HEK293T (cell line): Measurements from ENCODE around the gene SH3BP2.

Source experiments
- CTCF ChIA-PET: fragments of 350-600 bp; formaldehyde crosslinking; extraction: SDS; loops from one replicate; lab custom pipeline; 2021; ENCODE audit warnings: antibody characterized with exemption, inconsistent platforms; lab: Yijun Ruan, JAX
- POLR2A ChIA-PET: fragments of 350-600 bp; formaldehyde crosslinking; extraction: SDS; loops from one replicate; lab custom pipeline; 2020; ENCODE audit warnings: antibody characterized with exemption, inconsistent platforms; lab: Yijun Ruan, JAX
- DNase-seq: peaks from one replicate; pipeline ENCODE4 v3.0.0; 2012; ENCODE audit warnings: mixed read lengths; ENCODE audit errors: extremely low spot score
- ARNT ChIP-seq: fragments of 450-650 bp; IDR thresholded peaks from 2 replicates; pipeline ENCODE4 v1.6.1; 2017; ENCODE audit warnings: mild to moderate bottlenecking
- BHLHE40 ChIP-seq: fragments of 450-650 bp; IDR thresholded peaks from 2 replicates; pipeline ENCODE4 v1.6.1; 2016; ENCODE audit warnings: mild to moderate bottlenecking, moderate library complexity, borderline replicate concordance
- CTBP1 ChIP-seq: fragments of 450-650 bp; IDR thresholded peaks from 2 replicates; pipeline ENCODE4 v1.6.1; 2016; ENCODE audit warnings: borderline replicate concordance
- ELF4 ChIP-seq: fragments of 450-650 bp; IDR thresholded peaks from 2 replicates; pipeline ENCODE4 v1.6.1; 2017; ENCODE audit warnings: antibody characterized with exemption
- FOXA1 ChIP-seq: fragments of 450-650 bp; IDR thresholded peaks from 2 replicates; pipeline ENCODE4 v1.6.1; 2016; ENCODE audit warnings: mild to moderate bottlenecking
- FOXK2 ChIP-seq: fragments of 450-650 bp; IDR thresholded peaks from 2 replicates; pipeline ENCODE4 v1.6.1; 2016; ENCODE audit warnings: mild to moderate bottlenecking
- FOXM1 ChIP-seq: fragments of 450-650 bp; IDR thresholded peaks from 2 replicates; pipeline ENCODE4 v1.6.1; 2017; ENCODE audit warnings: mild to moderate bottlenecking, borderline replicate concordance
- HDGF ChIP-seq: fragments of 450-650 bp; IDR thresholded peaks from 2 replicates; pipeline ENCODE4 v1.6.1; 2017; ENCODE audit warnings: antibody characterized with exemption, borderline replicate concordance
- L3MBTL2 ChIP-seq: fragments of 450-650 bp; conservative IDR thresholded peaks from 2 replicates; pipeline ENCODE4 v1.6.1; 2016; ENCODE audit warnings: mild to moderate bottlenecking
- LEF1 ChIP-seq: fragments of 450-650 bp; IDR thresholded peaks from 2 replicates; pipeline ENCODE4 v1.6.1; 2017; ENCODE audit warnings: mild to moderate bottlenecking, borderline replicate concordance
- NFRKB ChIP-seq: fragments of 450-650 bp; IDR thresholded peaks from 2 replicates; pipeline ENCODE4 v1.6.1; 2016; ENCODE audit warnings: mild to moderate bottlenecking, moderate library complexity
- PKNOX1 ChIP-seq: fragments of 450-650 bp; IDR thresholded peaks from 2 replicates; pipeline ENCODE4 v1.6.1; 2016
- SP1 ChIP-seq: fragments of 450-650 bp; IDR thresholded peaks from 2 replicates; pipeline ENCODE4 v1.6.1; 2017
- SUZ12 ChIP-seq: fragments of 450-650 bp; IDR thresholded peaks from 2 replicates; pipeline ENCODE4 v1.6.1; 2016; ENCODE audit warnings: mild to moderate bottlenecking
- TARDBP ChIP-seq: fragments of 450-650 bp; IDR thresholded peaks from 2 replicates; pipeline ENCODE4 v1.6.1; 2016
- ZNF384 ChIP-seq: fragments of 450-650 bp; IDR thresholded peaks from 2 replicates; pipeline ENCODE4 v1.6.1; 2016

The SH3BP2 gene

DNA sequence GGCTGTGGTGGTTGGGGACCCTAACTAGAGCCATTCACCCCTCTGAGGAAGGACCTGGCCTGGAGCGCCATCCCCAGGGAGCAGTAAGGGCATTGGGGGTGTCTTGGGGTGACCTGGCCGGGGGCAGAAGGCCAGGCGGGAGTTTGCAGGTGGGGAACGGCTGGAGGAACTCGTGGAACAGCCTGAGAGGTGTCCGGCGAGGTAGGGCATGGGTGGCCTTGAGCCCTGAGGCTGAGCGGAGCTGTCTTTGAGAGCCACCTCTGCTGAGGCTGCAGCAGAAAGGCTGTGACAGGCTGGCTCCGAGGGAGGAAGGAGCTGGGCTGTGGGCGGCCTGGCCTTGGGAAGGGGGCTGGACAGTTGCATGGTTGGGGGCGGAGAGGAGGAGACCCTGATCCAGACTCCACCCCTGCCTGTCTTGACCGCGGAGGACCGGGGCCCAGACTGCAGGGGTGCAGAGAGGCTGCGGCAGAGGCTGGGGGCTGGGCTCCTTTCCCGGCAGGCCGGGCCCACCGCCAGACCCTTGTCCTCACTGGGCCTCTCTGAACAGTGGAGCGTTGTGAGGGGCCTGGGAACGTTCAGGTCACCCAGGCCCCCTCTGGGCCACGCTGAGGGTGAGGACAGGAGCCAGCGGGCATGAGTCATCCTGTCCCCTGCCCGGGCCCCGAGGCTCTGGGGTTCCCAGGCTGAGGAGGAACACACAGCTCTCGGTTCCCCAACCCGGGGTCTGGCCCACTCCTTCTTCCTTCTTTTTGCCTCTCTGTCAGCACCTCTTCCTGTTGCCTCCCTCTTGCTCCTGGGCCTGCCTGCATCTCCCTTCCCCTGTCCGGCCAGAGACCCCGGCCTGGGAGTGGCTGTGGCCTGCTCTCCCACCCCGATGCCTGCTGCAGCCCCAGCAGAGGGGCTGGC is 8.1 kb downstream of the SH3BP2 start:
- no peak for DNase-seq
- POLR2A ChIA-PET, result interaction anchor here (1.0 to 1.8 kb wide), 3 partner anchors 9 to 17 kb away, joined by 6 to 8 read pairs (median 8); no protein-coding TSS in a partner anchor
- CTCF ChIA-PET, result no interaction called here
- TF ChIP-seq CTBP1, result no peak
- no peak for TF ChIP-seq SP1
- TF ChIP-seq HDGF, result no peak
- TF ChIP-seq FOXA1, result no peak
- TF ChIP-seq ZNF384, result no peak
- no peak for TF ChIP-seq FOXK2
- no peak for TF ChIP-seq SUZ12
- TF ChIP-seq FOXM1, result no peak
- no peak for TF ChIP-seq LEF1
- TF ChIP-seq NFRKB, result no peak
- TF ChIP-seq TARDBP, result no peak
- no peak for TF ChIP-seq PKNOX1
- no peak for TF ChIP-seq ELF4
- no peak for TF ChIP-seq ARNT
- TF ChIP-seq BHLHE40, result no peak
- no peak for TF ChIP-seq L3MBTL2

- POLR2A ChIA-PET, result interaction anchor here (1.3 kb wide), 1 partner anchor 9 kb away, joined by 4 read pairs; no protein-coding TSS in a partner anchor
- no peak for DNase-seq
- no peak for TF ChIP-seq NFRKB
- no peak for TF ChIP-seq TARDBP
- no peak for TF ChIP-seq ARNT
- no peak for TF ChIP-seq FOXA1
- no peak for TF ChIP-seq CTBP1
- TF ChIP-seq LEF1, result no peak
- no peak for TF ChIP-seq FOXK2
- no peak for TF ChIP-seq ELF4
- TF ChIP-seq BHLHE40, result no peak
- TF ChIP-seq ZNF384, result no peak
- no peak for TF ChIP-seq SP1
- no peak for TF ChIP-seq FOXM1
- TF ChIP-seq HDGF, result no peak
- TF ChIP-seq SUZ12, result no peak
- no peak for TF ChIP-seq PKNOX1
- no peak for TF ChIP-seq L3MBTL2
- CTCF ChIA-PET, result no interaction called here
Measured at GRCh38 chr4:2802618-2803531, 10.0 kb downstream of the SH3BP2 start.

DNA sequence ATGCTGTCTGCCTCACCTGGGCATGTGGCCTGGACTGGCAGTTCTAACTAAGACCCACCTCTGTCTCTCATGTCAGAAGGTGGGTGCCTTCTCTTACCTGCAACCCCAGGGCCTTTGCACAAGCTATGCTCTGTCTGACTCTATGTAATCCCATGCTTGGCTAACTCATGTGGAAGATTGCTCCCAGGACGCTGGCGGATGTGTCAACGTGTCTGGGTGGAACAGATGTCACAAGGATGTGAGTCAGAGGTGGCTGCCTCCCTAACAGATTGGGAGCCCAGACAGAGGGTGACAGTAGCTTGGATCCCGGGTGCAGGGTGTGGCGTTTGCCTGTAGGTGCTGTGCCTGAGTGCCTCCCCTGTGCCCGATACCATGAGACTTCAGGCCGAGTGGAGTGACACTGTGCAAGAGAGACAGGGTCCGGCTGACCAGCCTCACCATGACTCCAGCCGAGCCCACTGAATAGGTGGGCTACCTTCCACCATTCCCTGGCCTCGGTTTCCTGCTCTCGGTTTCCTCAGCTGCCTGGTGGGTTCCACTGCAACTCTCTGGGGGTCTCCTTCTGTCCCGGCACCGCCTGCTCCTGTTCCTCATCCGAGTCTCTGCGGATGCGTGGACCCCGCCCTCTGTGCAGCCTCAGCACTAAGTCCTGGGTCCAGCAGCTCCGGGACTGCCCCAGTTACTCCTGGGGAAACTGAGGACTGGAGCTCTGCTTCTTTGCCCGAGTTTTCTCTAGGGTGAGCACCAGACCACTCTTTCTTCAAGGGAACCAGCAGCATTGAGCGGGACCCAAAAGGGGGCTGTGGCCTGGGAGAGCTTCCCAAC is 11.0 kb downstream of the SH3BP2 start:
- CTCF ChIA-PET, result interaction anchor here (0.5 kb wide), 1 partner anchor 578 kb away, joined by 3 read pairs; no protein-coding TSS in a partner anchor
- DNase-seq, result no peak
- POLR2A ChIA-PET, result interaction anchor here (1.3 kb wide), 1 partner anchor 8 kb away, joined by 4 read pairs; no protein-coding TSS in a partner anchor
- no peak for TF ChIP-seq LEF1
- TF ChIP-seq SP1, result no peak
- no peak for TF ChIP-seq L3MBTL2
- TF ChIP-seq PKNOX1, result no peak

DNA sequence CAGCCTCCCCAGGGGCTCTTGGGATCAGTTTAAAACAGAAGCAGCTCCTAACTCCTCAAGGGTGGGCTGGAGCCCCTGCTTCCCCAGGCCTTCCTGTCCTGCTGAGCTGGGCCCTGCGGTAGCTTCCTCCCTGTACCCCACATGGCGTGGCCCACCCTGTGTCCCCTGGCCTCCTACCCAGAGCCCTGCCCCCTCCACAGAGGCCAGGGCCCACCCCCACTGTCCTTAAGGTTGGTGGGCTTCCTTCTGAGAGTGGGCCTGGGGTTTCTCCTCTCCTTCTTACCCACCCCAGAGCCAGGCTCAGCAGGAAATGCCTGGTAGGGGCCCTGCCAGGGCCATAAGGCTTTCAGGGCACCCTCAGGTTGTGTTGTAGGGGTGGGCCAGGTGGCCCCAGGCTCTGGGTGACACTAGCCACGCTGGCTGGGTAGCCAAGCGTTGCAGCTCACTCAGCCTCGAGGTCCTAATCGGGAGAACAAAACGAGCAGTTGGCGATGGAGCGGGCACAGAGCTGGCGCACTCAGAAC is 11.6 kb downstream of the SH3BP2 start:
- no peak for DNase-seq
- ChIA-PET CTCF (interaction anchor here (0.5 kb wide), 1 partner anchor 579 kb away, joined by 3 read pairs; no protein-coding TSS in a partner anchor), POLR2A (no interaction called here)
- no peak for TF ChIP-seq CTBP1
- no peak for TF ChIP-seq L3MBTL2
- TF ChIP-seq SP1, result no peak
- TF ChIP-seq ELF4, result no peak
- TF ChIP-seq SUZ12, result no peak
- TF ChIP-seq FOXA1, result no peak
- no peak for TF ChIP-seq BHLHE40
- TF ChIP-seq TARDBP, result no peak
- no peak for TF ChIP-seq LEF1
- TF ChIP-seq NFRKB, result no peak
- no peak for TF ChIP-seq FOXK2
- TF ChIP-seq PKNOX1, result no peak
- no peak for TF ChIP-seq ZNF384
- no peak for TF ChIP-seq HDGF
